Measurements from ENCODE around the gene FOXM1.

FOXM1 gene, protein sequence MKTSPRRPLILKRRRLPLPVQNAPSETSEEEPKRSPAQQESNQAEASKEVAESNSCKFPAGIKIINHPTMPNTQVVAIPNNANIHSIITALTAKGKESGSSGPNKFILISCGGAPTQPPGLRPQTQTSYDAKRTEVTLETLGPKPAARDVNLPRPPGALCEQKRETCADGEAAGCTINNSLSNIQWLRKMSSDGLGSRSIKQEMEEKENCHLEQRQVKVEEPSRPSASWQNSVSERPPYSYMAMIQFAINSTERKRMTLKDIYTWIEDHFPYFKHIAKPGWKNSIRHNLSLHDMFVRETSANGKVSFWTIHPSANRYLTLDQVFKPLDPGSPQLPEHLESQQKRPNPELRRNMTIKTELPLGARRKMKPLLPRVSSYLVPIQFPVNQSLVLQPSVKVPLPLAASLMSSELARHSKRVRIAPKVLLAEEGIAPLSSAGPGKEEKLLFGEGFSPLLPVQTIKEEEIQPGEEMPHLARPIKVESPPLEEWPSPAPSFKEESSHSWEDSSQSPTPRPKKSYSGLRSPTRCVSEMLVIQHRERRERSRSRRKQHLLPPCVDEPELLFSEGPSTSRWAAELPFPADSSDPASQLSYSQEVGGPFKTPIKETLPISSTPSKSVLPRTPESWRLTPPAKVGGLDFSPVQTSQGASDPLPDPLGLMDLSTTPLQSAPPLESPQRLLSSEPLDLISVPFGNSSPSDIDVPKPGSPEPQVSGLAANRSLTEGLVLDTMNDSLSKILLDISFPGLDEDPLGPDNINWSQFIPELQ

DNA sequence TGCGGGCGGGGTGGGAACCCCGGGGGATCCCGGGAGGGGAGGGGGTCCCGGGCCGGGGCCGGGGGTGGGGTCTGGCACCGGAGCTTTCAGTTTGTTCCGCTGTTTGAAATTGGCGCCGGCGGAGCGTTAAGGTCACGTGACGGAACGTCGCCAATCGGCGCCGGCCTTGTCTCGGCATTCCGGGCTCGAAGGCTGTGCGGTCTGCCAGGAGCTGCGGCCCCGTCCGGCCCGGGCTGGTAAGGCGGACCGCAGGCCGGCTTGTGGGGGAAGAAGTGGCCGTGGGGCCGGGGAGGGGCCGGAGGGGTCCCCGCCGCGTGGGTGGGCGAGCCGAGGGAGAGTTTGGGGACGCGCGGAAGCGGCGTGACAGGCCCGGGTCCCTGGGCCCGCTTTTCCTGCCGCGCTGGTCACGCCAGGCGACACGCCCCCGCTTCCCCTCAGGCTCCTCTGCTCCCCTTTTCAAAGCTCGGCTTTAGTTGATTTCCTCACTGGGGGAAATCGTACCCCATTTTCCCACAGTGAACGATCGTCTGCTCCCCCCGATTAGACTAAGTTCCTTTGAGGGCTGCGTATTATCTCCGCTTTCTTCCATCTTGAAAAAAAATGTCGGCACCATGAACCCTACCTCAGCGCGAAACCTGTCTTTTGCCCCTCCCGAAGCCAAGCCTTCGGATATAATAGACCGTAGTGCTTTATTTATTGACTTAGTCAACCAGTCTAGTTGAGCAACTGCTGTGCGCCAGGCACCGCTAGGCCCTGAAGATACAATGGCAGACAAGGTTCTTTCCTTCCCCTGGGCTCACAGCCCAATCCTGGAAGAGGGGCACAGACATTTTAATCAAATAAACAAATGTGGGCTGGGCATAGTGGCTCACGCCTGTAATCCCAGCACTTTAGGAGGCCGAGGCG is at the start of gene FOXM1, which contains the start of gene RHNO1:
Gene FOXM1, minus strand, starts transcription at position 128 of the 906 bp plus-strand sequence. CDS start 2,696 bp downstream, outside the sequence.
Gene RHNO1, plus strand, starts transcription at position 177 of the 906 bp plus-strand sequence. CDS start 8,144 bp downstream, outside the sequence.
- no peak for DNase-seq (ENCODE audit: low read depth)

DNA sequence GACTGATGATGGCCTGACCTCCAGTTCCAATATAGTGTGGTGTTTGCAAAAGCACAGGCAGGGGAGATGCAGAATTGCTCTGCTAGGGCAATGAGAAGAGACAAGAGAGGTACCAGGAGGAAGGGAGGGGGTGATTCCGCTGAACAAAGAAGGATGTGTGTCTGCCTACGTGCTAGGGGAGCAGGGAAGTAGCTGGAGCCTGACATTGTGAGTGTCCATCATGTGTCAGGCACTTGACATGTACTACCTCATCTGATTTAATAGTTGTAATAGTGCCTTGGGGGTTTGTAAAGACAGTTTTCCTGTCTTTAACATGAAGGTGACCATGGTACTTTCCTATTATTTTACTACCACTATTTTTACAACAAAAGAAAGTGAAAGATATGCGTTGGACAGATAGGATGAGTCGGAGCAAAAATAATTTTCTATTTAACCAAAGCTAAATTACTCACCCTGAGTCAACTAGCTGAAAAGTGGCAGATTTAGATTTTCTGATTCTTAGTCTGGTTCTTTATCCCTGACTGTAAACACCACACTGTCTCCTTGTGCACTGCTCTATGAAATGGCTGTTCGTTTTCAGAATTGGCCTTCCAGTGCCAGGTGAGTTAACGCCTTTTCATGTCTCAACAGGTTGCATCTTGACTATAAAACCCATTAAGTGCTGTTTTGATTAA is 48.5 kb upstream of the FOXM1 start:
- no peak for DNase-seq (ENCODE audit: low read depth)

DNA sequence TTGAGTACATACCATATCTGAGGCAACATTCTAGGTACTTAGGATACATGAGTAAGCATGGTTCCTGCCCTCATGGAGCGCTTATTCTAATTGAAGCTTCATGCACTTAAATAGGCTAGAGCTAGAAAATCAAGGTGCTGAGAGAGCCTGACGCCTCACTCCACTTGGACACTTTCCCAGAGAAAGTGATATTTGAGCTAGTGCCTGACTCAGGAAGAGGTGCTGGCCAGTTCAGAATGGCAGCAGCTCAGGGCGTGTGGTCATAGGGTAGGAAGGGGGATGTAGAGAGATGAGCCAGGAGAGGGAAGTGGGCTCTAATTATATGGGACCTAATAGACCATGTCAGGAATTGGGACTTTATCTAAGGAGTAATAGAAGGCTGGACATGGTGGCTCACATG is 47.0 kb upstream of the FOXM1 start:
- no peak for DNase-seq (ENCODE audit: low read depth)

DNA sequence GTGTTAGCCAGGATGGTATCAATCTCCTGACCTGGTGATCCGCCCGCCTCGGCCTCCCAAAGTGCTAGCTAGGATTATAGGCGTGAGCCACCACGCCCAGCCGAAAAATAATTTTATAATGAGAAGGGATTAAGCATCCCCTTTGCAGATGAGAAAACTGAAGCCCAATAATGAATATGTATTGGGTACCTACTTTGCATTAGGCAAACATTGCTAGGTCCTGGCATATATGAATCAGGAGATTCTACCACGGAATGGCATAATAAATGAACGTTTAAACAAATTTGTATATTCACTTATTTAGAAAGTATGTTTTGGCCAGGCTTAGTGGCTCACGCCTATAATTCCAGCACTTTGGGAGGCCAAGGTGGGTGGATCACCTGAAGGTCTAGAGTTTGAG is 46.1 kb upstream of the FOXM1 start:
- DNase-seq (ENCODE audit: low read depth): no peak

DNA sequence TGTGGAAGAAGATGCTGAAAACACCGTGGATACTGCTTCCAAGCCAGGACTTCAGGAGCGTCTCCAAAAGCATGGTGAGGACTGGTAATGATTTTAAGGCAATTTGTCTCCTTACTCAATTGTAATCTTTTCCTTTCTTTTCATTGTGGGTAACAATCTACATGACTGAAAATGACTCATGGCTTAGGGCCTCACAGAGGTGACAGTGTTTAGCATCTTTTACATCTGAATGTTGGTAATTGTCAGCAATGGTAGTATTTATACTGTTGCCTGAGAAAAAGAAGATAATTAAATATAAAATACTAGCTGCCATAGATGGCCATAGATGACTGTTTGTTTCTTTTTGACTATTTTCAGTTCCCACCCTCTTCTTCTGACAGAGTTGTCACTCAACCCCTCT is 45.4 kb upstream of the FOXM1 start:
- no peak for DNase-seq (ENCODE audit: low read depth)

DNA sequence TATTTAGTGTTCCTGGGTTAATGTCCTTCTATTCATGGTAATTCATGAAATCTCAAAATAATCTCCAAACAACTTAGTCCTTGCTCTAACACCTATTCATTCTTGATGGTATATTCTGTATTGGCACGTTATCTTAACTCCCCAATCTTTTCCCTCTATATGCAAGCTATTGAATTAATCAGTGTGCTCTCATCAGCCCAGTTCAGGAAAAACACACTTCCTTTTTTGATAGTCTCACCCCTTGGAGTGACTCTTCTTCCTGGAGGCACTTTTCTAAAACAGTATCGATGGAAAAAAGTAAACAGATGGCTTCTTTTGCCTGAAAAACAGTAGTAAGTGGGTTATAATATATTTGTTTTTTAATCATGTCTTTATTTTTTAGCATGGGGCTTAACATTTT is 42.3 kb upstream of the FOXM1 start:
- DNase-seq (ENCODE audit: low read depth): no peak

DNA sequence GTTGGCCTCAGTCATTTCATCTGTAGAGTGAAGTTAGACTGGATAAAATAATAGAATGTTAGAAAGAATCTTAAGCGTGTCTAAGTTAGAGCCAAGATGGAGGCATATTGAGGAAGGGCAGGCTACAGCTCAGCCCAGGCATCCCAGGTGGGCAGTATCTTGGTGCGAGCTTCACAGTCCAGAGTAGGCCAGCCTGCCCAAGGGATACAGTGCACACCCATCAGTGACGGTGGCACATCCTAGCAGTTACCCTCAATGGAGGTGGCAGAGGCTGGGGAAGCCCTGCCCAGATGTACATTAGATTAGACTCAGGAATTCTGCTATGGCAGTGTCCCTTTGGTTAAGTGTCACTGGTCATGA is 35.2 kb upstream of the FOXM1 start:
- no peak for DNase-seq (ENCODE audit: low read depth)

DNA sequence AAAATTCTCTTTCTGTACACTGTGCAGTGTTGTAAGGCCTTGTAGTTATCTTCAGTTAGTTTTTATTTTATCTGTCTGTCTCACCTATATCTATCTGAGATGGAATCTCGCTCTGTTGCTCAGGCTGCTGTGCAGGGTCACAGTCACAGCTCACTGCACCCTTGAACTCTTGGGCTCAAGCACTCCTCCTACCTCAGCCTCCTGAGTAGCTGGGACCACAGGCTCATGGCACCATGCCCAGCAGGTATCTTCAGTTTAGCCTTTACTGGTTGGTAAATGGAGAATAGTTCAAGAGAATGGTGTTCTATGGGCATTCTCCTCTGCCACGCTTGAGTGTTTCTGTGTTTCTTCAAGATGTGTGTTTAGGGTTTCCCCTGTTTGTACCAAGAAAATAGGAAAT is 27.3 kb upstream of the FOXM1 start:
- DNase-seq (ENCODE audit: low read depth): no peak

DNA sequence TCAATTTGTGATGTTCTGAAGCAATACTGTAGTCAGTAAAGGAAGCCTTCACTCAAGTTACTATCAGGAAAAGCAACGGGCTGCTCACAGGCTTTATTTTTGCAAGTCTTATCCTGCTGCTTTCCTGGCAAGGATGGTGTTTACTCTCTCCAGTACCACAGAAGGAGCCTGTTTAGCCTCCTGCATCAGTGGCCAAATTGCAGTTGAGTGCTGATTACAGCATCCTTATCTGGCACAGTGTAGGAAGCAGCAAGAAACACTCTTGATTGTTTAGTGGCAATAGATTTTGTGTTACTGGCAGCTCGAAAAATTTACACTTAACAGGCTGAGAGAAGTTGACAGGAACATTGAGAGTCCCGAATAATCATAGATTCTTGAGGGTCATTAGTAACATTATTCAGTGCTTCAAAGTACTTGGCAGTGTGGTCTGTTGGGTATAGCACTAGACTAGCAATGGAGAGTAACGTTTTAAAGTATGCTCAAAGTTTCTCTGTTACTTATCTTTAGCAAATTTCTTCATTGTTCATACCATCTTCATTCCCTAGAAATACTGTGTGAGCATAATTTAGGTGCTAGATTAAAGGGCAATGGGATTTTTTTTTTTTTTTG is 25.4 kb upstream of the FOXM1 start:
- no peak for DNase-seq (ENCODE audit: low read depth)

DNA sequence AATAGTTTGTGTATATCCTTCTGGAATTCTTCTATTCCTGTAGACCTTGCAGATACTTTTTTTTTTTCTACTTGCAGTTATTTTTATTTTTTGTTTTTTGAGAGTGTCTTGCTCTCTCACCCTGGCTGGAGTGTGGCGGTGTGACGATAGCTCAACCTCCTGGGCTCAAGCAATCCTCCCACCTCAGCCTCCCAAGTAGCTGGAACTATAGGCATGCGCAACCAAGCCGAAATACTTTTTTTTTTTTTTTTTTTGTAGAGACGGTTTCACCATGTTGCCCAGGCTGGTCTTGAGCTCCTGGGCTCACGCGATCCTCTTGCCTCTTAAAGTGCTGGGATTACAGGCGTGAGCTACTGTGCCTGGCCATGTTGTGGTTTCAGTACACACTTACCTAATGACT is 23.7 kb upstream of the FOXM1 start:
- no peak for DNase-seq (ENCODE audit: low read depth)

DNA sequence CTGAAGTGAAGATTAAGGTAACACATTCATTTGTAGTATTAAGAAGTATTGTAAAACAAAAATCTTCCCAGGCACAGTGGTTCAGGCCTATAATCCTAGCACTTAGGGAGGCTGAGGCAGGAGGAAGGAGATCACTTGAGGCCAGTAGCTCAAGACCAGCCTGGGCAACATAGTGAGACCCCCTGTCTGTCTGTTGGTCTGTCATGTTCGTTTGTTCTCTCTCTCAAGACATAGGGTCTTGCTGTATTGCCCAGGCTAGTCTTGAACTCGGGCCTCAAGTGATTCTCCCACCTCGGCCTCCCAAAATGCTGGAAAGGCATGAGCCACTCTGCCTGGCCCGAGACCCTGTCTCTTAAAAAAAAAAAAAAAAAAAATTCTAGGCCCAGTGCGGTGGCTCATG is 20.4 kb upstream of the FOXM1 start:
- no peak for DNase-seq (ENCODE audit: low read depth)

DNA sequence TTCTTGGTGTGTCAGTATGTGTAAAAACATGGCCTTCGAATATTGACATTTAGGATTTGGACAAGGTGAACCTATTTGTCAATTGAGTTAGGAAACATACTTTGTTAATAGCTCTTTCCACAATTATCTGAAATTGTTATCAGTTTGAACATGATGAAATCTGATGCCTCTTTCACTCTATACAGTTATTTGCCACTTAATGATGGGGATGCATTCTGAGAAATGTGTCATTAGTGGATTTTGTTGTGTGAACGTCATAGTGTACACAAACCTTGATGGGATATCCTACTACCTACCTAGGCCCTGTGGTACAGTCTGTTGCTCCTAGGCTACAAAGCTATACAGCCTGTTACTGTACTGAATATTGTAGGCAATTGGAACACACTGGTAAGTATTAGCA is 18.5 kb upstream of the FOXM1 start:
- no peak for DNase-seq (ENCODE audit: low read depth)

DNA sequence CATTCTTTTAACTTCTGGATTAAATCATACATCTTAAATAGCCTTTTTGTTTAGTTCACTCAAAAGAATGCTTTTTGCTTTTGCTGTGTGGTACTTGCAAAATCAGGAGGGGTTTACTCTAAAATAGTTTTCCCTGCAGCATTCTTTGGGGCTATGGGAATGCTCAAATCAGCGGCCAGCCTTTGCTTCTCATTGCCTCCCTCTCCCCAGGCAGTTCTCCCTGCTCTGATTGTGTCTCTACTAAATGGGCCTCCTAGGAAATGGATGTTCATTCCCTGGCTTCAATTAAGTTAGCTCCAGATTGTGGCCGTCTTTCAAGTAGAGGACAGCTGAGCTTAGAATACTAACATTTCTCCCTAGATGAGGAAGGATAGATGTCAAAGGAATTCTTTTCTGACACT is 18.1 kb upstream of the FOXM1 start:
- no peak for DNase-seq (ENCODE audit: low read depth)

DNA sequence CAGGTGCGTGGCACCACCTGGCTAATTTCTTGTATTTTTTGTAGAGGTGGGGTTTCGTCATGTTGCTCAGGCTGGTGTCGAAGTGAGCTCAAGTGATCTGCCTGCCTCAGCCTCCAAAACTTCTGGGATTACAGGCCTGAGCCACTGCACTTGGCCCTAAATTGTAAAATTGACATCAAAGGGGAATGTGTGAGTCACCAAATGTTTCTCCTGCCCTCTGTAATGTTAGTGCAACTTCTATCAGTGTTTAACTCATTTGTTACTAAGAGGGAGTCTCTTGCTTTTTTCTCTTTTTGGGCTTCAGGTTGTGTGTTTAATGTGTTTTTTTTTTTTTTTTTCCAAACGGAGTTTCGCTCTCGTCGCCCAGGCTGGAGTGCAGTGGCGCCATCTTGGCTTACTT is 16.0 kb upstream of the FOXM1 start:
- peak; percentile 52 for DNase-seq (ENCODE audit: low read depth)

DNA sequence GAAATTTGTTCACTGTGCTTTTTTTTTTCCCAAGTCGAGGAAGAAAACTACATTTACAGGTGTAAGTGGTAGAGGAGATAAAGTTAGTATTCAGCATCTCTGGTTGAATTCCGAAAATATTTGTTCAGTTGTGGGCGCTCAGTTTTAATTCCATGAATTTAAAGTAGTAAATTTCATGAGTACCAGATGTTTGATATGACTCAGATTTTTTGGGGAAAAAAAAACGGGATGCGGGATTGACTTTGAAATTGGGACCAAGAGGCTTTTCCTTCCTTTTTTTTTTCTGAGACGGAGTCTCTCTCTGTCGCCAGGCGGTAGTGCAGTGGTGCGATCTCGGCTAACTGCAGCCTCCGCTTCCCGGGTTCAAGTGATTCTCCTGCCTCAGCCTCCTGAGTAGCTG is 15.3 kb upstream of the FOXM1 start:
- no peak for DNase-seq (ENCODE audit: low read depth)

DNA sequence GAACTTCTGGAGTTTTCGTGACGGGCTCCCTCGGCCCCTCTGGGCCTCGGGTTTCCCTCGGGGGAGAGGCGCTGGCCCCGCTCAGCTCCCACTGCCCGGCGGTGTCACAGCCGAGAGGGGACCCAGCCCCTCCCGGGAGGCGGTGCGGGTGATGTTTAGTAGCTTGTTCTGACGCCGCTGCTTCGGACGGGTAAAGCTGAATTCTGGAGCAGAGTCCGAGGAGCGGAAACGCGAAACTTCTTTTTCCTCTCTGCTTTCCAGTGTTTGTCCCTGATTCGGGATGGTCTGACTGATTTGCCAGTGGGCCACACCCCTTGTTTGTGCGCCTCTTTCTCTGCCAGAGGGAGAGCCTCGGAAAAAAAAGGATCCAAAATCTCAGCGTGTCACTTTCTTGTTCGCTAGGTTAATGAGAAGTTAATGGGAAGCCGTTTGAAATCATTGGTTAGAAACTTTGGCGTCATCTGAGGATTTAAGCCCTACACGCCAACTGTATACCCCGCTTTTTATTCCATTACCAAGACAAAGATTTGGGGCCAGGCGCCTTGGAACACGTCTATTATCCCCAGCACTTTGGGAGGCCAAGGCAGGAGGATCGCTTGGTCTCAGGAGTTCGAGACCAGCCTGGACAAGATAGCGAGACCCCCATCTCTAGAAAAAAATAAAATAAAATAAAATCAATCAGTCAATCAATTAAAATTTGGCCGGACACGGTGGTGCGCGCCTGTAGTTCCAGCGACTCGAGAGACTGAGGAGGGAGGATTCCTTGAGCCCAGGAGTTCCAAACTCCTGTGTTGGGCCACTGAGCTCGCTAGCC is 14.5 kb upstream of the FOXM1 start:
- DNase-seq (ENCODE audit: low read depth): no peak

DNA sequence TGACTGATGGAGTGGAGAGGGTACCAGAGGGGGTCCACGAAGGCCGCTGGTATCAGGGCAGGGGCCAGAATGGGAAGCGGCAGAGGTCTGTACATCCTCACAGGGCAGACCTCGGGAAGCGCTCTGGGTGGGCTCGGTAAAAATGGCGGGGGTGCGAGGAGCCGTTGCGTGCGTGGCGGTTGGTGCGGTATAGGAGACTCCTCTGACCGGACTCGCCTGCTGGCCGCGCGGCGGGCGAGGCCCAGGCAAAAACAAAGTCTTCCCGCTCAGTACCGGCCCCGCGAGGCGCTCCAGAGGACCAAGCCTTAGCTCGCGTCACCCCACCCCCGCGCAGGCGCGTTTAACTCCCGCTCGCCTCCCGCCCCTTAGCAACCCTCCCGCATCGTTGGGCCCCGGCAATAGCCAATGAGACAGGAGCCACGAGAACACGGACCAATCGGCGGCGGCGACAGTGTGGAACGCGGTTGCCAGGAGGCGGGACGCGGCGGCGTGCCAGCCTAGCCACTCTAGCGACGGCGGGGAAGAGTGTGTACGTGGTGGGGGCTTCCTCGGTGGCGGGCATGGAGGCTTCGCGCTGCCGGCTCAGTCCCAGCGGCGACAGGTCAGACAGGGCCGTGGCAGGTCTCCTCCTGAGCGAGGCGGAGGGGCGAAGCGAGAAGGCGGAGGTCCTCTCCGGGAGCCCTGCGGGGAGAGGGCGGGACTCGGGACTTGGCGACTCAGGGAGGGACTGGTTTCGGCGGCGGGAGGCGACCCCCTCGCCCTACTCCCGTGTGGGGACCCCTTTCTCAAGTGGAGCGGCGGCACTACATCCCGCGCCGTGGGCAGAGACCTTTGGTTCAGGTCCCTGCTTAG is 13.6 kb upstream of the FOXM1 start, which contains the start of gene TULP3:
Gene TULP3, plus strand, starts transcription at position 504 of the 852 bp plus-strand sequence. Its CDS starts 57 bp downstream, at position 561.
- peak; percentile 84 for DNase-seq (ENCODE audit: low read depth)

DNA sequence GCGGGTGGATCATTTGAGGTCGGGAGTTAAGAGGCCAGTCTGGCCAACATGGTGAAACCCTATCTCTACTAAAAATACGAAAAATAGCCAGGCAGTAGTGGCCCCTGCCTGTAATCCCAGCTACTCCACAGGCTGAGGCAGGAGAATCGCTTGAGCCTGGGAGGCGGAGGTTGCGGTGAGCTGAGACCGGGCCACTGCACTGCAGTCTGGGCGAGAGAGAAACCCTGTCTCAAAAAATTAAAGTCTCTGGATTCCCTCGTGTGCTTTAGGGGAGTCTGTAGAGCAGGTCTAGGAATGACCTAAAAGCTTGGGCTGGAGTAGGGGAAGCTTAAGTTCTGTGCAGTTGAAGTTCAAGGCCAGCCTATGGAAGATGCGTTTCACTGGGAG is 13.0 kb upstream of the FOXM1 start:
- no peak for DNase-seq (ENCODE audit: low read depth)

DNA sequence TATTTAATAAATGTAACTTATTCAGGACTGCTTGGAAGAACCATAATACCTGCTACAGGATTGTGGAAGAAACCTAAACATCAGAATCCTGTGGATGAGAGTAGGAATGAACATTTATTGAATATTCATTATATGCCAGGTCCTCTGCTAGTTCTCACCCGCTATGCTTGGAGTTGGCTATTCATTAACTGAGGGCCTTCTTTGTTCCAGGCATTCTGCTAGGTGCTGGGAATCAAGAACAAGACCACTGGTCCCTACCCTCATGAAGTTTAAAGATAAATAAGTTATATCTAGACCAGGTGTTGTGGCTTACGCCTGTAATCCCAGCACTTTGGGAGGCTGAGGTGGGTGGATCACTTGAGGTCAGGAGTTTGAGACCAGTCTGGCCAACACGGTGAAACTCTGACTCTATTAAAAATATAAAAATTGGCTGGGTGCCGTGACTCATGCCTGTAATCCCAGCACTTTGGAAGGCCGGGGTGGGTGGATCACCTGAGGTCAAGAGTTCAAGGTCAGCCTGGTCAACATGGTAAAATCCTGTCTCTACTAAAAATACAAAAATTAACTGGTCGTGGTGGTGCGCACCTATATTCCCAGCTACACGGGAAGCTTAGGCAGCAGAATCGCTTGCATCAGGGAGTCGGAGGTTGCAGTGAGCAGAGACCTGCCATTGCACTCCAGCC is 9.9 kb upstream of the FOXM1 start:
- no peak for DNase-seq (ENCODE audit: low read depth)

All from non-pigmented ciliary epithelial cell (primary cell).